Activated effector memory CD4-positive, alpha-beta T cell treated with anti-CD3 and anti-CD28 coated beads, Interleukin-2, amount 50 U/mL, for 16 hours (primary cell): ENCODE data around the gene BBOF1.
"Not testable (repeated sequence)": the region's sequence is repeated elsewhere in the genome, so short reads cannot be mapped to it uniquely, and the experiment has no call there.

Experiments
- DNase-seq: peaks from one replicate; pipeline ENCODE4 v3.0.0-alpha.2; 2020

BBOF1 gene

GRCh38 chr14:74109369-74109768, 90.2 kb downstream of the BBOF1 start:
- DNase-seq: no peak

DNA sequence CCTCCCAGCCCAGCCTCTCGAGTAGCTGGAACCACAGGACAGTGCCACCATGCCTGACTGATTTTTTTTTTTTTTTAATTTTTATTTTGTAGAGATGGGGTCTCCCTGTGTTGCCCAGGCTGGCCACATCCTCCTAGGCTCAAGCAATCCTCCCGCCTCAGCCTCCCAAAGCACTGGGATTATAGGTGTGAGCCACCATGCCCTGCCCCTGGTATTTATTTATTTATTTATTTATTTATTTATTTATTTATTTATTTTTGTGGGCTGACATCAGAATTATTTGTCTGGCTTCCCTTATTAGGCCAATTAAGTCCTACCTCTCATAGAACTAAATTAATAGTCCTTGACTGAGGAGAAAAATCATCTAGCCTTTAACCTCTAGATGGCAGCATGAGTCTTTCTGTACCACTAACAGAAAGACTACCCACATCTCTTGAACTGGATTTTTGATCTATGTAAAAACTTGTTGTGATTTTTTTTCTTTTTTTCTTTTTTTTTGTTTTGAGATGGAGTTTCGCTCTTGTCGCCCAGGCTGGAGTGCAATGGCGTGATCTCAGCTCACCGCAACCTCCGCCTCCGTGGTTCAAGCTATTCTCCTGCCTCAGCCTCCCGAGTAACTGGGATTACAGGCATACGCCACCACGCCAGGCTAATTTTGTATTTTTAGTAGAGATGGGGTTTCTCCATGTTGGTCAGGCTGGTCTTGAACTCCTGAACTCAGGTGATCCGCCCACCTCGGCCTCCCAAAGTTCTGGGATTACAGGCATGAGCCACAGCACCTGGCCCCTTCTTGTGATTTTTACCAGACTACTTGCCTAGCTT, 92.5 kb downstream of the BBOF1 start:
- DNase-seq: not testable (repeated sequence)
